ENCODE measurements around the gene TBL1XR1. TPM values are rescaled to one million over a fixed set of nuclear protein-coding genes. Genes with fewer than 3 reads are reported as not detected.

TBL1XR1 gene
- total RNA-seq, 1 donor from 2014 or later = 372 TPM

- H3K36me3 Mint-ChIP-seq (ENCODE audit: low read depth) = peaks cover 8% of the 10 kb centered on the region
- peak overlapping the region; percentile 82 for H3K27ac Mint-ChIP-seq (ENCODE audit: unreplicated experiment)
- TF ChIP-seq CTCF (IDR thresholded peaks at IDR 0.05) = no peak
- no peaks in the 10 kb centered on the region for H3K27me3 Mint-ChIP-seq (ENCODE audit: low read depth)
- no peak for DNase-seq (ENCODE audit: low spot score)
- no peaks in the 10 kb centered on the region for H3K9me3 Mint-ChIP-seq (ENCODE audit: low read depth)
- H3K4me1 Mint-ChIP-seq (ENCODE audit: low read depth) = peaks cover 74% of the 10 kb centered on the region
- no peak overlapping the region for H3K4me3 Mint-ChIP-seq (ENCODE audit: unreplicated experiment)
These were observed 59.2 kb downstream of the TBL1XR1 start for GRCh38 chr3:177137774-177138705.

- Mint-ChIP-seq H3K4me3 (ENCODE audit: unreplicated experiment) (no peak overlapping the region), H3K27ac (ENCODE audit: unreplicated experiment) (peak overlapping the region; percentile 12), H3K36me3 (ENCODE audit: low read depth) (peaks cover 8% of the 10 kb centered on the region), H3K9me3 (ENCODE audit: low read depth) (no peaks in the 10 kb centered on the region), H3K27me3 (ENCODE audit: low read depth) (no peaks in the 10 kb centered on the region), H3K4me1 (ENCODE audit: low read depth) (peaks cover 77% of the 10 kb centered on the region)
- no peak for TF ChIP-seq CTCF (IDR thresholded peaks at IDR 0.05)
- DNase-seq (ENCODE audit: low spot score) = no peak
These were observed 60.5 kb downstream of the TBL1XR1 start for GRCh38 chr3:177136741-177137140.

GRCh38 chr3:177135841-177136492 lies 61.3 kb downstream of the TBL1XR1 start:
- Mint-ChIP-seq H3K4me1 (ENCODE audit: low read depth) (peaks cover 78% of the 10 kb centered on the region), H3K4me3 (ENCODE audit: unreplicated experiment) (no peak overlapping the region), H3K27ac (ENCODE audit: unreplicated experiment) (no peak overlapping the region), H3K36me3 (ENCODE audit: low read depth) (peaks cover 10% of the 10 kb centered on the region), H3K27me3 (ENCODE audit: low read depth) (no peaks in the 10 kb centered on the region), H3K9me3 (ENCODE audit: low read depth) (no peaks in the 10 kb centered on the region)
- no peak for TF ChIP-seq CTCF (IDR thresholded peaks at IDR 0.05)
- DNase-seq (ENCODE audit: low spot score) = no peak

- Mint-ChIP-seq H3K27me3 (ENCODE audit: low read depth) (no peaks in the 10 kb centered on the region), H3K27ac (ENCODE audit: unreplicated experiment) (peak overlapping the region; percentile 8), H3K4me3 (ENCODE audit: unreplicated experiment) (no peak overlapping the region), H3K4me1 (ENCODE audit: low read depth) (peaks cover 77% of the 10 kb centered on the region), H3K36me3 (ENCODE audit: low read depth) (peaks cover 11% of the 10 kb centered on the region), H3K9me3 (ENCODE audit: low read depth) (no peaks in the 10 kb centered on the region)
- TF ChIP-seq CTCF (IDR thresholded peaks at IDR 0.05) = no peak
- DNase-seq (ENCODE audit: low spot score) = no peak
These were observed 62.5 kb downstream of the TBL1XR1 start for GRCh38 chr3:177134816-177135210.
